Measurements from ENCODE around the gene CD300LB.
"Not testable (repeated sequence)": the region's sequence is repeated elsewhere in the genome, so short reads cannot be mapped to it uniquely, and the experiment has no call there.

CD300LB gene

GRCh38 chr17:74524653-74525464, 6.4 kb downstream of the CD300LB start:
- no peak for DNase-seq

GRCh38 chr17:74523308-74523707, 8.0 kb downstream of the CD300LB start:
- DNase-seq = no peak

- no peak for DNase-seq
These were observed 8.7 kb downstream of the CD300LB start for GRCh38 chr17:74522381-74523105.

GRCh38 chr17:74521701-74522201, 9.5 kb downstream of the CD300LB start:
- DNase-seq = no peak

GRCh38 chr17:74520790-74521480, 10.3 kb downstream of the CD300LB start:
- no peak for DNase-seq

- DNase-seq = no peak
These were observed 11.2 kb downstream of the CD300LB start for GRCh38 chr17:74520016-74520434.

- DNase-seq = not testable (repeated sequence)
These were observed 12.8 kb downstream of the CD300LB start for GRCh38 chr17:74518413-74518981.

GRCh38 chr17:74516561-74517328, 14.5 kb downstream of the CD300LB start:
- DNase-seq = no peak

- DNase-seq = no peak
These were observed 15.3 kb downstream of the CD300LB start for GRCh38 chr17:74515941-74516340.

GRCh38 chr17:74514632-74515334, 16.5 kb downstream of the CD300LB start:
- no peak for DNase-seq

GRCh38 chr17:74513987-74514631, 17.2 kb downstream of the CD300LB start:
- no peak for DNase-seq

- no peak for DNase-seq
These were observed 18.6 kb downstream of the CD300LB start for GRCh38 chr17:74512624-74513091.

- no peak for DNase-seq
These were observed 19.2 kb downstream of the CD300LB start for GRCh38 chr17:74512036-74512435.

GRCh38 chr17:74508156-74508555, 23.1 kb downstream of the CD300LB start:
- no peak for DNase-seq

GRCh38 chr17:74503949-74504348, 27.3 kb downstream of the CD300LB start:
- not testable (repeated sequence) for DNase-seq

- DNase-seq = no peak
These were observed 28.4 kb downstream of the CD300LB start for GRCh38 chr17:74502861-74503260.

- DNase-seq = no peak
These were observed 31.3 kb downstream of the CD300LB start for GRCh38 chr17:74499992-74500391.

GRCh38 chr17:74497471-74497870, 33.8 kb downstream of the CD300LB start:
- DNase-seq = no peak

- no peak for DNase-seq
These were observed 37.9 kb downstream of the CD300LB start for GRCh38 chr17:74493331-74493833.

- DNase-seq = no peak
These were observed 39.6 kb downstream of the CD300LB start for GRCh38 chr17:74491626-74492025.

GRCh38 chr17:74490716-74491115, 40.6 kb downstream of the CD300LB start:
- DNase-seq = no peak
